ENCODE measurements around the gene ARID3A.

ARID3A gene

GRCh38 chr19:937259-937694, 11.4 kb downstream of the ARID3A start:
- H3K27me3 ChIP-seq (replicated peaks; ENCODE audit: control insufficient read depth, insufficient read depth, low read length): no peaks in the 10 kb centered on the region
- H3K9ac ChIP-seq (ENCODE audit: low read length): no peak overlapping the region
- no peaks in the 10 kb centered on the region for H3K9me3 ChIP-seq (ENCODE audit: control insufficient read depth, low read length)
- no peak for DNase-seq (ENCODE audit: low read depth)
- H3K4me3 ChIP-seq (ENCODE audit: low read length): no peak overlapping the region
- peaks cover 36% of the 10 kb centered on the region for H3K36me3 ChIP-seq (ENCODE audit: control insufficient read depth, insufficient read depth, low read length, severe bottlenecking)
- H3K4me1 ChIP-seq (ENCODE audit: control insufficient read depth, insufficient read depth, low read length): peaks cover 31% of the 10 kb centered on the region

GRCh38 chr19:938233-938923, 12.5 kb downstream of the ARID3A start:
- no peaks in the 10 kb centered on the region for H3K9me3 ChIP-seq (ENCODE audit: control insufficient read depth, low read length)
- H3K4me3 ChIP-seq (ENCODE audit: low read length): no peak overlapping the region
- peaks cover 21% of the 10 kb centered on the region for H3K4me1 ChIP-seq (ENCODE audit: control insufficient read depth, insufficient read depth, low read length)
- peaks cover 38% of the 10 kb centered on the region for H3K36me3 ChIP-seq (ENCODE audit: control insufficient read depth, insufficient read depth, low read length, severe bottlenecking)
- no peak overlapping the region for H3K9ac ChIP-seq (ENCODE audit: low read length)
- no peak for DNase-seq (ENCODE audit: low read depth)
- no peaks in the 10 kb centered on the region for H3K27me3 ChIP-seq (replicated peaks; ENCODE audit: control insufficient read depth, insufficient read depth, low read length)

- peaks cover 38% of the 10 kb centered on the region for H3K36me3 ChIP-seq (ENCODE audit: control insufficient read depth, insufficient read depth, low read length, severe bottlenecking)
- no peaks in the 10 kb centered on the region for H3K9me3 ChIP-seq (ENCODE audit: control insufficient read depth, low read length)
- no peak for DNase-seq (ENCODE audit: low read depth)
- H3K4me3 ChIP-seq (ENCODE audit: low read length): no peak overlapping the region
- H3K9ac ChIP-seq (ENCODE audit: low read length): no peak overlapping the region
- no peaks in the 10 kb centered on the region for H3K27me3 ChIP-seq (replicated peaks; ENCODE audit: control insufficient read depth, insufficient read depth, low read length)
- peaks cover 10% of the 10 kb centered on the region for H3K4me1 ChIP-seq (ENCODE audit: control insufficient read depth, insufficient read depth, low read length)
These were observed 13.6 kb downstream of the ARID3A start for GRCh38 chr19:939439-939838.

GRCh38 chr19:939922-940321, 14.1 kb downstream of the ARID3A start:
- no peak for DNase-seq (ENCODE audit: low read depth)
- Histone ChIP-seq H3K4me3 (ENCODE audit: low read length) (no peak overlapping the region), H3K4me1 (ENCODE audit: control insufficient read depth, insufficient read depth, low read length) (peaks cover 10% of the 10 kb centered on the region), H3K9me3 (ENCODE audit: control insufficient read depth, low read length) (no peaks in the 10 kb centered on the region), H3K27me3 (replicated peaks; ENCODE audit: control insufficient read depth, insufficient read depth, low read length) (no peaks in the 10 kb centered on the region), H3K9ac (ENCODE audit: low read length) (no peak overlapping the region), H3K36me3 (ENCODE audit: control insufficient read depth, insufficient read depth, low read length, severe bottlenecking) (peaks cover 38% of the 10 kb centered on the region)

GRCh38 chr19:940591-941291, 14.9 kb downstream of the ARID3A start:
- DNase-seq (ENCODE audit: low read depth): no peak
- H3K4me1 ChIP-seq (ENCODE audit: control insufficient read depth, insufficient read depth, low read length): peaks cover 7% of the 10 kb centered on the region
- no peaks in the 10 kb centered on the region for H3K27me3 ChIP-seq (replicated peaks; ENCODE audit: control insufficient read depth, insufficient read depth, low read length)
- H3K4me3 ChIP-seq (ENCODE audit: low read length): no peak overlapping the region
- peaks cover 38% of the 10 kb centered on the region for H3K36me3 ChIP-seq (ENCODE audit: control insufficient read depth, insufficient read depth, low read length, severe bottlenecking)
- no peaks in the 10 kb centered on the region for H3K9me3 ChIP-seq (ENCODE audit: control insufficient read depth, low read length)
- H3K9ac ChIP-seq (ENCODE audit: low read length): no peak overlapping the region

- no peak for DNase-seq (ENCODE audit: low read depth)
- peaks cover 33% of the 10 kb centered on the region for H3K36me3 ChIP-seq (ENCODE audit: control insufficient read depth, insufficient read depth, low read length, severe bottlenecking)
These were observed 15.7 kb downstream of the ARID3A start for GRCh38 chr19:941292-942132.

GRCh38 chr19:942133-942645, 16.4 kb downstream of the ARID3A start:
- Histone ChIP-seq H3K9me3 (ENCODE audit: control insufficient read depth, low read length) (no peaks in the 10 kb centered on the region), H3K27me3 (replicated peaks; ENCODE audit: control insufficient read depth, insufficient read depth, low read length) (no peaks in the 10 kb centered on the region), H3K36me3 (ENCODE audit: control insufficient read depth, insufficient read depth, low read length, severe bottlenecking) (peaks cover 32% of the 10 kb centered on the region), H3K4me3 (ENCODE audit: low read length) (no peak overlapping the region), H3K4me1 (ENCODE audit: control insufficient read depth, insufficient read depth, low read length) (peaks cover 7% of the 10 kb centered on the region), H3K9ac (ENCODE audit: low read length) (no peak overlapping the region)
- DNase-seq (ENCODE audit: low read depth): no peak

More at GRCh38 chr19:941292-942132, 15.7 kb downstream of the ARID3A start:
- Histone ChIP-seq H3K27me3 (replicated peaks; ENCODE audit: control insufficient read depth, insufficient read depth, low read length) (no peaks in the 10 kb centered on the region), H3K9me3 (ENCODE audit: control insufficient read depth, low read length) (no peaks in the 10 kb centered on the region), H3K4me3 (ENCODE audit: low read length) (no peak overlapping the region), H3K9ac (ENCODE audit: low read length) (no peak overlapping the region), H3K4me1 (ENCODE audit: control insufficient read depth, insufficient read depth, low read length) (peaks cover 7% of the 10 kb centered on the region)

GRCh38 chr19:943551-944170, 17.8 kb downstream of the ARID3A start:
- H3K27me3 ChIP-seq (replicated peaks; ENCODE audit: control insufficient read depth, insufficient read depth, low read length): no peaks in the 10 kb centered on the region
- H3K9me3 ChIP-seq (ENCODE audit: control insufficient read depth, low read length): no peaks in the 10 kb centered on the region
- H3K4me1 ChIP-seq (ENCODE audit: control insufficient read depth, insufficient read depth, low read length): peaks cover 7% of the 10 kb centered on the region
- H3K4me3 ChIP-seq (ENCODE audit: low read length): no peak overlapping the region
- DNase-seq (ENCODE audit: low read depth): no peak
- no peak overlapping the region for H3K9ac ChIP-seq (ENCODE audit: low read length)
- H3K36me3 ChIP-seq (ENCODE audit: control insufficient read depth, insufficient read depth, low read length, severe bottlenecking): peaks cover 30% of the 10 kb centered on the region

- H3K27me3 ChIP-seq (replicated peaks; ENCODE audit: control insufficient read depth, insufficient read depth, low read length): no peaks in the 10 kb centered on the region
- no peak for DNase-seq (ENCODE audit: low read depth)
- H3K9ac ChIP-seq (ENCODE audit: low read length): no peak overlapping the region
- no peak overlapping the region for H3K4me3 ChIP-seq (ENCODE audit: low read length)
- no peaks in the 10 kb centered on the region for H3K9me3 ChIP-seq (ENCODE audit: control insufficient read depth, low read length)
- peaks cover 30% of the 10 kb centered on the region for H3K36me3 ChIP-seq (ENCODE audit: control insufficient read depth, insufficient read depth, low read length, severe bottlenecking)
- H3K4me1 ChIP-seq (ENCODE audit: control insufficient read depth, insufficient read depth, low read length): peaks cover 7% of the 10 kb centered on the region
These were observed 18.3 kb downstream of the ARID3A start for GRCh38 chr19:944171-944567.

GRCh38 chr19:944663-945241, 18.9 kb downstream of the ARID3A start:
- no peak overlapping the region for H3K9ac ChIP-seq (ENCODE audit: low read length)
- no peak overlapping the region for H3K4me3 ChIP-seq (ENCODE audit: low read length)
- H3K36me3 ChIP-seq (ENCODE audit: control insufficient read depth, insufficient read depth, low read length, severe bottlenecking): peaks cover 25% of the 10 kb centered on the region
- no peaks in the 10 kb centered on the region for H3K27me3 ChIP-seq (replicated peaks; ENCODE audit: control insufficient read depth, insufficient read depth, low read length)
- H3K4me1 ChIP-seq (ENCODE audit: control insufficient read depth, insufficient read depth, low read length): peaks cover 7% of the 10 kb centered on the region
- no peak for DNase-seq (ENCODE audit: low read depth)
- H3K9me3 ChIP-seq (ENCODE audit: control insufficient read depth, low read length): no peaks in the 10 kb centered on the region

Data from adipocyte (in vitro differentiated cells).